ENCODE data around the gene PRAMEF5.
"Not testable (repeated sequence)": the region's sequence is repeated elsewhere in the genome, so short reads cannot be mapped to it uniquely, and the experiment has no call there.

The PRAMEF5 gene

DNA sequence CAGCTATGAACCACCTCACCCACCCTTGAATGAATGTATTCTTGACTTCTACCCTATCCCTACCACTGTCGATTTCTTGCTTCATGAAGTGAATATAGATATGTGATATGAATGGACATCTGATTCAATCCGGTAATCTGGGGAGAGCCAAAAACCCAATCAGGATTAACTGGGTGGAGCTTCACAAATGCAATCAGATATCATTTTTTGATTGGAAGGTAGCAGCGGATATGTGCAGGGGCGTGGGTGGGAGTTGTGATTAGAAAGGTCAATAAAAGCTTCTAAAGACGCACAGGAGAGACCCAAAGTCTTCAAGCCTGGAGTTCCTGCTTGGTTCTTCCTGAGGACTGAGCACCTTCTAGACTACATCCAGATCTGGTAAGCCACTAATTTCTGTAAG lies at the start of gene PRAMEF5:
Gene PRAMEF5, plus strand, starts transcription at position 301 of the 400 bp plus-strand sequence. CDS start 5,071 bp downstream, outside the sequence.
- DNase-seq, result not testable (repeated sequence)

DNA sequence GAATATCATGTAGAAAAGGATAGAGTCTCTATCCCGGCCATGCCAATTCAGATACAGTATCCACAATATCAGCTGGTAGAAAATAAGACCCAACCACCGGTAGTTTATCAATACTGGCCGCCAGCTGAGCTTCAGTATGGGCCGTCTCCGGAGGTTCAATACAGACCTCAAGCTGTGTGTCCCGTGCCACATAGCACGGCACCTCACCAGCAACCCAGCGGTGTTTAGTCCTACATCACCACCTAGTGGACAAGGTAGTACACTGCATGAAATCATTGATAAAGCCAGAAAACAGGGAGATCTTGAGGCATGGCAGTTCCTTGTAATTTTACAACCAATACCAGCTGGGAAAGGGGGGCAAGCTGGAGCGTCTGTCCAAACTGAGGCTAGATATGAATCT lies 45.3 kb upstream of the PRAMEF5 start:
- not testable (repeated sequence) for DNase-seq

- DNase-seq, result not testable (repeated sequence)
Measured at GRCh38 chr1:13216619-13217018, 37.4 kb upstream of the PRAMEF5 start.

DNA sequence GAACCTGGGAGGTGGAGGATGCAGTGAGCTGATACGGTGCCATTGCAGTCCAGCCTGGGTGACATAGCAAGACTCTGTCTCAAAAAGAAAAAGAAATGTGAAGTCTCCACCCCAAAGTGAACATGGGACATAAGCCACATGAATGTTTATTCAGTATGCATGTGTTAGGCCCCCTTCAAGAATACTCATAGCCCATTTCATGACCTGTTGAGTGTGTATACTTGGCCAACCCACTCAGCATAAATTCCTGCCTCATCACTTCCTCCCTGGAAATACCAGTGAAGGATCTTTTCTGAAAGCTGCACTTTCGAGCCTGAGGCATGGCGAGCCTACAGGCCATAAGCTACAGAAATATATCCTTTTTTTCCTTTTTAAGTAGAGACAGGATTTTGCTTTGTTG lies 34.8 kb upstream of the PRAMEF5 start:
- not testable (repeated sequence) for DNase-seq

- not testable (repeated sequence) for DNase-seq
Measured at GRCh38 chr1:13222788-13223187, 31.2 kb upstream of the PRAMEF5 start.

DNA sequence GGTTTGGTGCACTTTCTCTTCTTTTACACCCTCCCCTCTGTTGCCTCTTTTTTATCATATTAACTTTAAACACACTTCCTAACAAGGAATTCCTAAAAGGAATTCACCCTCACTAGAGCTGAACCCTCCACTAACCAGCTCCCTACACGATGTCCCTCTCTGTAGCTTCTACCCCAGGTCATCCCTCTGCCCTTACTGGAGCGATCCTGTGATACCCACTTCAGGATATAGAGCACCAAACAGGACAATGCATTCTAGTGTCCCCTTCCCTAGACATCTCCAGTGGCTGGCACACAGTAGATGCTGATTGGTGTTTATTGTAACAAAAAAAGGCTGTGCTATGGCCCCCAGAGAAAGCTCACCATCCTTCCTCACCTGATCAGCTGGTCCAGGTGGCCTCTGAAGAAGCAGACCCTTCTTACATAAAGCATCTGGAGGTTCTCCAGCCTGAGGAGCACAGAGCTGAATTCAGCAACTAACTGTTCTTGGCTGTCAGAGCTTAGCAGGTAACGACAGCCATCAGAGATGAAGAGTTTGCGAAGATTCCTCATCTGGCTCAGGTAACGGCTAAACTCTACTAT lies 29.4 kb upstream of the PRAMEF5 start:
- no peak for DNase-seq

- DNase-seq, result not testable (repeated sequence)
Measured at GRCh38 chr1:13225675-13226204, 28.3 kb upstream of the PRAMEF5 start, which contains the start of gene PRAMEF18. PRAMEF18 (minus strand) TSS chr1:13226154; CDS start chr1:13226106, 48 bp downstream.

GRCh38 chr1:13227271-13228055 lies 26.5 kb upstream of the PRAMEF5 start:
- not testable (repeated sequence) for DNase-seq

- DNase-seq, result no peak
Measured at GRCh38 chr1:13228343-13228781, 25.6 kb upstream of the PRAMEF5 start.

GRCh38 chr1:13230096-13230495 lies 23.9 kb upstream of the PRAMEF5 start:
- not testable (repeated sequence) for DNase-seq

DNA sequence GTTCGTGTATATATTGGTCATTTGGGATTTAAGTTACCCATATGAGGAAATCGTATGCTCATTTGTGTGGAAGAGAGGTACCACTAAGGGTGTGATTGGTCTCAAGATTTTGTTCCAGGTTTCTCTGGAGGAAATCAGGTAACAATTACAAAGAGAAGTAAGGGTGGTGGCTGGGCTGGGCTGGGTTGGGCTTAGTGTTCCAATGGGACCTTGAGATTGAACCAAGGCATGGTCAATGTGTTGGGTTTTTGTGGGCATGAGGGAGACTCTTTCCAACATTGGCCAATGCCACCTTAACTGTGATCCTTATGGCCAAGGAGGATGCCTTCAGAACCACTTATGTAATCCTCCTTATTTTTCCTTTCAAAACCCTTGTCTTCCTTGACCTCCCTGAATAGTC lies 23.4 kb upstream of the PRAMEF5 start:
- not testable (repeated sequence) for DNase-seq

DNA sequence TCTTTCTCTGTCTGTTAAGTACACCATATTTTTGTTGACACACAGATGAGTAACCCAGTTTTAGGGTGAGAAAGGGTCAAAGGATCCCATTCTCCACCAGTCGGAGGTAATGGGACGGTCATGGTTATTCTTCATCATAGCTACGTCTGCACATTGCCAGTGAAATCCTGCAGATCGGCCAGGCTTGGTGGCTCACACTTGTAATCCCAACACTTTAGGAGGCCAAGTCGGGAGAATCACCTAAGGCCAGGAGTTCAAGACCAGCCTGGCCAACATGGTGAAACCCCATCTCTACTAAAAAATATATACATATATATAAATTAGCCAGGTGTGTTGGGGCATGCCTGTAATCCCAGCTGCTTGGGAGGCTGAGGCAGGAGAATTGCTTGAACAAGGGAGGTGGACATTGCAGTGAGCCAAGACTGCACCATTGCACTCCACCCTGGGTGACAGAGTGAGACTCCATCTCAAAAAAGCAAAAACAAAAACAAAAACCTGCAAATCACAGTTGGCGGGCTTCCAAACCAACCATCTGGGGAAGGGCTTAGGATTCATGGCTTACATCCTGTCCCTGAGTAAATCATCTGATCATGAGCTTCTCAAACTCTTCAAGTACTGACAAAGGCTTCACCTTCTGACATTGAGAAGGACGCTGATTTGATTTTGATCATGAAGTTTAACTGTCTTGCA lies 22.8 kb upstream of the PRAMEF5 start:
- not testable (repeated sequence) for DNase-seq

DNA sequence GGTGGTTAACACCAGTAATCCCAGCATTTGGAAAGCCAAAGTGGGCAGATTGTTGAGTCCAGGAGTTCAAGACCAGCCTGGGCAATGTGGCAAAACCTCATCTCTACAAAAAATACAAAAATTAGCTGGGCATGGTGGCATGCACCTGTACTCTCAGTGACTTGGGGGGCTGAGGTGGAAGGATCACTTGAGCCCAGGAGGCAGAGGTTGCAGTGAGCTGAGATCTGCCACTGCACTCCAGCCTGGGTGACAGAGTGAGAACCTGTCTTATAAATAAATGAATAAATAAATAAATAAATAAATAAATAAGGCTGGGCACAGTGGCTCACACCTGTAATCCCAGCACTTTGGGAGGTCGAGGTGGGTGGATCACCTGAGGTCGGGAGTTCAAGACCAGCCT lies 21.9 kb upstream of the PRAMEF5 start:
- DNase-seq, result not testable (repeated sequence)

GRCh38 chr1:13234057-13234456 lies 19.9 kb upstream of the PRAMEF5 start:
- DNase-seq, result not testable (repeated sequence)

- DNase-seq, result not testable (repeated sequence)
Measured at GRCh38 chr1:13237572-13237971, 16.4 kb upstream of the PRAMEF5 start.

- DNase-seq, result not testable (repeated sequence)
Measured at GRCh38 chr1:13239633-13240032, 14.4 kb upstream of the PRAMEF5 start.

DNA sequence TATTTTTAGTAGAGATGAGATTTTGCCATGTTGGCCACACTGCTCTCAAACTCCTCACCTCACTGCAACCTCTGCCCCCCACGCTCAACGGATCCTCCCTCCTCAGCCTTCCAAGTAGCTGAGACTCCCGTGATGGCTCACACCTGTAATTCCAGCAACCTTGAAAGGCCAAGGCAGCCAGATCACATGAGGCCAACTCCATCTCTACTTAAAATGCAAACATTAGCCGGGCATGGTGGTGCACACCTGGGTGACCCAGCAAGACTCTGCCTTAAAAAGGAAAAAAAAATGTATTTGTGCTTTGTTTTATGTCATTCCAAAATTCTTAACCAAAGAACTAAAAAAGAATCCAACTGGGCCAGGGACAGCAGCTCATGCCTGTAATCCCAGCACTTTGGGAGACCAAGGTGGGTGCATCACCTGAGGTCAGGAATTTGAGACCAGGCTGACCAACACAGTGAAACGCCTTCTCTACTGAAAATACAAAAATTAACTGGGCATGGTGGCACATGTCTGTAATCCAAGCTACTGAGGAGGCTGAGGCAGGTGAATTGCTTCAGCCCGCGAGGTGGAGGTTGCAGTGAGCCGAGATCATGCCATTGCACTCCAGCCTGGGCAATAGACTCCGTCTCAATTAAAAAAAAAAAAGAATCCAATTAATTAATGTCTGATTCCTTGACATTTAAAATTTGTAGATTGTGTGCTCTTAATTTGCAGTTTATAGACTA lies 10.3 kb upstream of the PRAMEF5 start:
- DNase-seq, result not testable (repeated sequence)

GRCh38 chr1:13245841-13246553 lies 8.0 kb upstream of the PRAMEF5 start:
- DNase-seq, result not testable (repeated sequence)

DNA sequence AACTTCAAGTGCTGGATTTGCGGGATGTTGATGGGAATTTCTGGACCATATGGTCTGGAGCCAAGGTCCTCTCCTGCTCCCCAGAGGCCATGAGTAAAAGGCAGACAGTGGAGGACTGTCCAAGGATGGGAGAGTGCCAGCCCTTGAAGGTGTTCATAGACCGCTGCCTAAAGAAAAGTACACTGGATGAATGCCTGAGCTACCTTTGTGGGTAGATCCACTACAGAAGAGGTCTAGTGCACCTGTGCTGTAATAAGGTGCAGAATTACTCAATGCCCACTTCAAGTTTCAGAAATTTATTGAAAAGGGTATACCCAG lies 7.5 kb upstream of the PRAMEF5 start:
- not testable (repeated sequence) for DNase-seq

DNA sequence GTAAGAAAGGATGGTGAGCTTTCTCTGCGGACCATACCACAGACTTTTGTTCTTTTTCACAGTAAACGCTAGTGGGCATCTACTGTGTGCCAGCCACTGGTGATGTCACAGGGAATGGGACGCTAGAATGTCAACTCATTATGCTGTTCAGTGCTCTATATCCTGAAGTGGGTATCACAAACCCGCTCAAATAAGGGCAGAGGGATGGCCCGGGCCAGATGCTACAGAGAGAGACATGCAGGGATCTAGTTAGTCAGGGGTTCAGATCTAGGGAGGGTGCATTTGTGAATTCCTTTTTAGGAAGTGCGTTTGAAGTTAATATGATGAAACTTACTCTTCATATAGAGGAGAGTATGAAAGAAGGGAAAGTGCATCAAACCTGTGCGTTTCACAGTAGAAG lies 6.9 kb upstream of the PRAMEF5 start:
- not testable (repeated sequence) for DNase-seq

- not testable (repeated sequence) for DNase-seq
Measured at GRCh38 chr1:13265124-13265523, 11.1 kb downstream of the PRAMEF5 start.

GRCh38 chr1:13277016-13277415 lies 23.0 kb downstream of the PRAMEF5 start:
- DNase-seq, result not testable (repeated sequence)

Measured in kidney glomerular epithelial cell (primary cell).